Left ventricle myocardium inferior (tissue), 1 donor: ENCODE results near the gene ARIH2. TPM values are rescaled to one million over a fixed set of nuclear protein-coding genes. Genes with fewer than 3 reads are reported as not detected.

Experiments used
- DNase-seq: peaks from one replicate; pipeline ENCODE4 v3.0.0-alpha.2; 2020
- H3K27ac ChIP-seq: fragments of 200-600 bp; replicated peaks from 2 replicates; pipeline ENCODE4 v1.8.0; 2021
- H3K27me3 ChIP-seq: fragments of 200-600 bp; 2 replicates; pipeline ENCODE4 v1.8.0; 2021; ENCODE audit warnings: low read depth
- H3K36me3 ChIP-seq: fragments of 200-600 bp; 2 replicates; pipeline ENCODE4 v1.8.0; 2021
- H3K4me1 ChIP-seq: fragments of 200-600 bp; 2 replicates; pipeline ENCODE4 v1.8.0; 2021
- H3K4me3 ChIP-seq: fragments of 200-600 bp; 2 replicates; pipeline ENCODE4 v1.8.0; 2021; ENCODE audit warnings: mild to moderate bottlenecking, moderate library complexity
- H3K9me3 ChIP-seq: fragments of 200-600 bp; replicated peaks from 2 replicates; pipeline ENCODE4 v1.8.0; 2021
- intact Hi-C: fragments of 100-400 bp; cut with micrococcal nuclease; formaldehyde crosslinking; loops from one replicate; pipeline ENCODE4 v1.11.0; 2022
- total RNA-seq: library from RNA; stranded (reverse); fragmentation: NEBNext Ultra II Directional; extraction: Animal tissue kit (Norgen Biotek cat#: 25700); gene quantifications from one replicate; pipeline ENCODE4 v1.2.1, GENCODE V29; 2021
- TF ChIP-seq, protein P1 (sequence below): fragments of 200-600 bp; IDR thresholded peaks from 2 replicates; pipeline ENCODE4 v1.8.0; 2021; ENCODE audit warnings: antibody characterized with exemption, mild to moderate bottlenecking, borderline replicate concordance
- donor health status: DM: no; HTN: yes; CAD: no; lungs with severe emphysema.

Gene ARIH2
- total RNA-seq, 1 donor from 2014 or later: 180 TPM

DNA sequence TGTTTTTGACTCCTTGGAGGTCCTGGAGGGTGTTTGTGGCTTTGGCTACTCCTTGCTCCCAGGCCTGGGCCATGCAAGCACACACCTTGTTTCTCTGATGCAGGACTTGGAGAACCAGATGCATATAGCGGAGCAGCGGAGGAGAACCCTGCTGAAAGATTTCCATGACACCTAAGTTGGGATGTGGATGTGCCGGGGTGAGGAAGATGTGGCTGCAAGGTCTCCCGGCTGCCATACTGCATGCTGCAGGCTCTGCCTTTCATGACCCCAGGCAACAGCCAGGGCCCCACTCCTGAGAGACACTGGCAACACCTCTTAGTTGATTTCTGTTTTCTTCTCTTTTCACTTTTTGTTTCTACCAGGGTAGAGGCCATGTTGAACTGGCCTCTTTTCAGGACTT lies 64.5 kb downstream of the ARIH2 start:
- DNase-seq: no peak
- peaks cover 77% of the 10 kb centered on the region for H3K36me3 ChIP-seq
- TF ChIP-seq, protein P1, sequence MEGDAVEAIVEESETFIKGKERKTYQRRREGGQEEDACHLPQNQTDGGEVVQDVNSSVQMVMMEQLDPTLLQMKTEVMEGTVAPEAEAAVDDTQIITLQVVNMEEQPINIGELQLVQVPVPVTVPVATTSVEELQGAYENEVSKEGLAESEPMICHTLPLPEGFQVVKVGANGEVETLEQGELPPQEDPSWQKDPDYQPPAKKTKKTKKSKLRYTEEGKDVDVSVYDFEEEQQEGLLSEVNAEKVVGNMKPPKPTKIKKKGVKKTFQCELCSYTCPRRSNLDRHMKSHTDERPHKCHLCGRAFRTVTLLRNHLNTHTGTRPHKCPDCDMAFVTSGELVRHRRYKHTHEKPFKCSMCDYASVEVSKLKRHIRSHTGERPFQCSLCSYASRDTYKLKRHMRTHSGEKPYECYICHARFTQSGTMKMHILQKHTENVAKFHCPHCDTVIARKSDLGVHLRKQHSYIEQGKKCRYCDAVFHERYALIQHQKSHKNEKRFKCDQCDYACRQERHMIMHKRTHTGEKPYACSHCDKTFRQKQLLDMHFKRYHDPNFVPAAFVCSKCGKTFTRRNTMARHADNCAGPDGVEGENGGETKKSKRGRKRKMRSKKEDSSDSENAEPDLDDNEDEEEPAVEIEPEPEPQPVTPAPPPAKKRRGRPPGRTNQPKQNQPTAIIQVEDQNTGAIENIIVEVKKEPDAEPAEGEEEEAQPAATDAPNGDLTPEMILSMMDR: no peak
- peak overlapping the region; percentile 4 for H3K27ac ChIP-seq
- H3K27me3 ChIP-seq: no peaks in the 10 kb centered on the region
- H3K9me3 ChIP-seq: no peaks in the 10 kb centered on the region
- H3K4me1 ChIP-seq: peaks cover 49% of the 10 kb centered on the region
- H3K4me3 ChIP-seq: no peak overlapping the region
- intact Hi-C loops: no loop called here

DNA sequence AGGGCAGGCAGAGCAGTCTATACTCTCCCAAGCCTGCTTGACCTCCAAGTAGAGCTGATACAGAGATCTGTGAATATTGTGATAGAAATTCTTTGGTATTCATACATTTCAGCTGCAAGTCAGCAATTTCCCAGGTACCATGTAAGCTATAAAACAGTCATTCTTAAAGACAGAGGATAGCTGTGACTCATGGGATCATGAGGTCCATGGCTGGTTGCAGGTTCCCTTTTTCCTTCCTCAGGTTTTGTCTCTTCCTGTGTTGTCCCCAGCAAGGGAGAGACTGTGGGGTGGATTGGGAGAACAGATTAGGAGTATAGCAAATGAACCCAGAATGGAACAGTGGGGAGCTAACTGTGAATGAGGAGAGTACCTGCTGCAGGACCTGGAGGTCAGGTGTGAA lies 66.0 kb downstream of the ARIH2 start:
- H3K9me3 ChIP-seq: no peaks in the 10 kb centered on the region
- TF ChIP-seq, protein P1: no peak
- H3K4me3 ChIP-seq: no peak overlapping the region
- H3K27ac ChIP-seq: no peak overlapping the region
- peaks cover 64% of the 10 kb centered on the region for H3K36me3 ChIP-seq
- intact Hi-C loops: no loop called here
- H3K4me1 ChIP-seq: peaks cover 56% of the 10 kb centered on the region
- no peak for DNase-seq
- H3K27me3 ChIP-seq: no peaks in the 10 kb centered on the region

DNA sequence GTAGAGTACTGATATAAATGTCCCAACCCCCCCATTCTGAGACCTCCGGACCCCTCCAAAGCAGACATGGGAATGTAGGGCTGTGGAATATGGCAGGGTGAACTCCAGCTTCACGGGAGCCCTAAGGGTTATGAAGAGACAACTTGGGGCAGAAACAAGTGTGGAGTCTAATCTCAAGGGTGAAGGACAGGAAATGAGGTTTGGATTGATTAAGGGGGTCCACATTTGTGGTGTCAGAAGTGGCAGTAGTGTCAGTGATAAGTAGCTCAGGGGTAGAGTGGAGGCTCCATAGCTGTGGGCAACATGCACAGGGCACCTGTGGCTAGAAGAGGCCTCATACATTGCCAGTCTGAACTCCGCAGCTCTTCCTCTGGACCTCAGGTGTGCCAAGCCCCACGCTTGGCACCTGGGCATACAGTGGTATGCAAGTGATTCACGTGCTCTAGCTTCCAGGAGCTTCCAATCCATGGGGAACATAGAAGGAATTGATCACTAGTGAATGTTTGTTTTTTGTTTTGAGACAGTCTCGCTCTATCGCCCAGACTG lies 67.3 kb downstream of the ARIH2 start:
- TF ChIP-seq, protein P1: no peak
- Histone ChIP-seq H3K36me3 (peaks cover 52% of the 10 kb centered on the region), H3K4me3 (no peak overlapping the region), H3K27ac (no peak overlapping the region), H3K4me1 (peaks cover 55% of the 10 kb centered on the region), H3K27me3 (no peaks in the 10 kb centered on the region), H3K9me3 (no peaks in the 10 kb centered on the region)
- DNase-seq: no peak
- intact Hi-C loops: no loop called here

DNA sequence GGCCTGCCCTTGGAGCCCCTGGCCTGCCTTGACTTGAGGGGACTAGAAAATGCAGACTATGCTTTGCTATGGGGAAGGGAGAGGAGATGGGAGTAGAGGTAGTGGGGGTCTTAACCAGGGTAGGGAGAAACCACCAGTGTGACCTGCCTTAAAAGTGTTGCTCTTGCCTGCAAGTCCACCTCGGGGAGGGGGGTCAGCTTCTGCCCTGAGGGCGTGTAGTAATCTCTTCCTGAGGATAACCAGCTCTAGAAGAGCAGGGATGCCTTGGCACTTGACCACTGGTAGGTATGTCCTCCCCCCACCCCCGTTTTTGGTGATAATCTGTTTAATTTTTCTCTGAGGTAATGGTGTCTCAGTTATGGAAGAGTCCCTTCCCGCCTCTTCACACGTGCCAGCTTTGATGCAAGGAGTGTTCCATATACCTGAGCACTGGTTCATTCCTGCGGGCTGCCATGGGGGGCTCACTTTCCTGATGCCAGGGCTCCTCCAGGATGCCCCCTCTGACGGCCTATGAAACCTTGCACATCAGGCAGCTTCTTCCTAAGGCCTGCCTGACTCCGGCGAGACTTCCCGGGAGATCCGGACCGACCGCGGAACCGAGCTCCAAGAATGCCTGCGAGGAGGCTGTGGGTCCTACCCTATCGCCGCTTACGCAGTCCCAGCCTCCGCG lies 70.6 kb downstream of the ARIH2 start:
- TF ChIP-seq, protein P1: no peak
- H3K4me3 ChIP-seq: peak overlapping the region; percentile 81
- no peaks in the 10 kb centered on the region for H3K9me3 ChIP-seq
- peaks cover 47% of the 10 kb centered on the region for H3K4me1 ChIP-seq
- H3K27me3 ChIP-seq: no peaks in the 10 kb centered on the region
- H3K36me3 ChIP-seq: peaks cover 19% of the 10 kb centered on the region
- peak overlapping the region; percentile 92 for H3K27ac ChIP-seq
- intact Hi-C loops: no loop called here
- DNase-seq: no peak

DNA sequence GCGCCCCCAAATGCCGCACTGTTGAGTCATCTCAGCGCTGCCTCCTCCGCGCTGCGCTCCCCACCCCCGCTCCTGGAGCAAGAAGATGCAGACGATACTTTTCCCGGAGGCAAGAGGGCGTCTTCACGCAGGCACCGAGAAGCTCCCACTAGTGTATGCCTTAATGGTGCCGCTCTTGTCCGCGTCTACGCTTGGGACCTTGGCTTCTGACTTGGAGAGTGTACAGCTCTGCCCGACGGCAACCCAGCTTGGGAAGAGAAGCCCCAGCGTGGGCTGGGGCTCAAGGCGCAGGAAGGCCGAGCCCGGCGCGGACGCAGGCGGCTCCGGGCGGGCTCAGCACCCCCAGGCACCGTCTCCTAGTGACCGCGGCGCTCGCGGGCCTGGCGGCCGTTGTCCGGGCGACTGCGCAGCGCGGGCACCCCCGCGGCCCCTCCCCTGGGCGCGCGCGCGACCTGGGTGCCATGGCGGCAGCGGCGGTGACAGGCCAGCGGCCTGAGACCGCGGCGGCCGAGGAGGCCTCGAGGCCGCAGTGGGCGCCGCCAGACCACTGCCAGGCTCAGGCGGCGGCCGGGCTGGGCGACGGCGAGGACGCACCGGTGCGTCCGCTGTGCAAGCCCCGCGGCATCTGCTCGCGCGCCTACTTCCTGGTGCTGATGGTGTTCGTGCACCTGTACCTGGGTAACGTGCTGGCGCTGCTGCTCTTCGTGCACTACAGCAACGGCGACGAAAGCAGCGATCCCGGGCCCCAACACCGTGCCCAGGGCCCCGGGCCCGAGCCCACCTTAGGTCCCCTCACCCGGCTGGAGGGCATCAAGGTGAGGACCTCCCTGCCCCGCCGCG lies 71.4 kb downstream of the ARIH2 start, which contains the start of gene P4HTM:
Gene P4HTM, plus strand, starts transcription at position 446 of the 840 bp plus-strand sequence. Its CDS starts 16 bp downstream, at position 462.
- H3K27me3 ChIP-seq: no peaks in the 10 kb centered on the region
- peak within 1 kb of the TSS; percentile 81 for H3K4me3 ChIP-seq
- H3K36me3 ChIP-seq: peaks cover 12% of the 10 kb centered on the region
- no peaks in the 10 kb centered on the region for H3K9me3 ChIP-seq
- H3K27ac ChIP-seq: peak within 1 kb of the TSS; percentile 92
- DNase-seq: peak; percentile 87
- H3K4me1 ChIP-seq: peaks cover 47% of the 10 kb centered on the region
- intact Hi-C loops: no loop called here
- TF ChIP-seq, protein P1: peak; percentile 51
